ENCODE data around the gene MYO5B. TPM values are rescaled to one million over a fixed set of nuclear protein-coding genes. Genes with fewer than 3 reads are reported as not detected.
A peak's percentile ranks its signal among the peaks of the same experiment; 100 is the strongest.

Gene MYO5B
- total RNA-seq, 2 donors from 2014 or later, result 128 to 139 TPM

DNA sequence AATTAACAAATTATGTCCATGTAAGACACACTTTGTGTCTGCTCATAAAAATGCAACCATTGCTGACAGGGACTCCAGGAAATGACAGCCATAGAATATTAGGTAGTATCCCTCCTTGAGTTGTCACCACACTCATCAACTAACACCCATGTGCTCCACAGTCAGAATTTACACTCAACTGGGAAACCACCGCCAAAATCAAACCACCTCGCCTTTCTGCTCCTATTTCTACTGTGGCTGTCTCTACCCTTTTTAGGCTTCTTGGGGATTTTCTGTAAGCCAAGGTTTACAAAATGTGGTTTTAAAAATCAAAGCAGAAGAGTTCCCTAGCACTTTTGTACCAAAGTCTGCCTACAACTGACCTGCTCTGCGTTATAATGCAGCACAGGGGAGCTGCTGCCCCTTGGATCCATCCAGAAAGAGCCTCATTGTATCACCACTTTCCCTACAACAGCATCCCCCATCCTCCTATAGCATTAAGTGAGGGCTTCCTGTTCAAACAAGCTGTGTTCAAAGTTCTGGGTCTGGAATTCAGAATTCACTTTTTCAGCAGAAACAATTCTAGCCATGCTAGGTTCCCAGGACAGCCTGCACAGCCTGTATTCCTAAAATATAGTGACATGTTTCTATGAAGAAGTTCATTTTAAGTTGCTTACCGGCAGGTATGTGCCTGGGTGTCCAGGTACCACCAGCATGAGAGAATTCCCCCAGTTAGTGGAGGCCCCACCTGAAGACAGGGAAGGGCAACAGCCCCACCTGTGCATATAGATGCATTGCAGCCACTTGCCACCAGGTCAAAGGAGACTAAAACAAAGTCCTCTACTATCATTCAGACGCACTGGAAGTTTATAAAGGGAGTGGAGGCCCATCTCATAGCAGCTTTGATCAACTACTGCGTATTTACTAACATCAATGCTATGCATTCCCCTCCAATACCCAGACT is 104.3 kb downstream of the MYO5B start:
- DNase-seq, result no peak
- ATAC-seq, result peak; percentile 63
- intact Hi-C loops (cut with DNase I, micrococcal nuclease), result no loop called here

DNA sequence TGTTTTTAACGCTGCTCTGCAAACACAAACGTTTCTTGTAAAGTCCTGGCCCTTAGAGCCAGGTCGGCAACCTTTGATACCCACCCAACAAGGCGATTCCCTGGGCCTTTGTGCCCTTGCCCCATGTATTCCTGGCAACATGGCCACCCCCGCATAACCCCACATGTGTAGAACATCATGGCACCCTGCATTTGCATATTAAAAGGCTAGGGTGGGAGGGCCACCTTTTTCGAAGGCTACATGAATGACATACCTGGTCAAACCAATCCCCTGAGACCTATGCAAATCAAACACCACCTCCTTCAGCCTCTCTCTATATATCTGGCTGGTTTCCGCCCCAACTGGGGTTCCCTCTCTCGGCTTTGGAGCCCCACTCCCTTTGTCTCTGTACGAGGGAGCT is 105.2 kb downstream of the MYO5B start:
- ATAC-seq, result no peak
- DNase-seq, result no peak
- intact Hi-C loops (cut with DNase I, micrococcal nuclease), result no loop called here

DNA sequence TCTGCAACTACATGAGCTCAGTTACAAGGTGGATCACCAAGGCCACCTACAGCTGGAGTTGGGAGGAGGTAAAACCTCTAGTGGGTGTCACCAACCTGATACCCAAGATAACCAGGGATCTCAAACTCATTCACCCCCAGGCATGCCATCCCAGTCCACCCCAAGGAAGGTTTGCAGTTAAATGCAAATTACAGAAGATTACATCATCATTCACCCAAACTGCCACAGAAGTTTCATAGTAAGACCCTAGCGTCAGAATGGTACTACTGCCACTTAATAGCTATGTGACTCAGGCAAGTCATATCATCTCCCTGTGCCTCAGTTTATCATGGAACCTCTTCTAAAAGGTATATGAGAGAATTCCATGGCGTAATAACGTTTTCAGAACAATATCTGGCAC is 111.2 kb downstream of the MYO5B start:
- ATAC-seq (no peak), DNase-seq (no peak)
- intact Hi-C loops (cut with DNase I, micrococcal nuclease), result no loop called here

DNA sequence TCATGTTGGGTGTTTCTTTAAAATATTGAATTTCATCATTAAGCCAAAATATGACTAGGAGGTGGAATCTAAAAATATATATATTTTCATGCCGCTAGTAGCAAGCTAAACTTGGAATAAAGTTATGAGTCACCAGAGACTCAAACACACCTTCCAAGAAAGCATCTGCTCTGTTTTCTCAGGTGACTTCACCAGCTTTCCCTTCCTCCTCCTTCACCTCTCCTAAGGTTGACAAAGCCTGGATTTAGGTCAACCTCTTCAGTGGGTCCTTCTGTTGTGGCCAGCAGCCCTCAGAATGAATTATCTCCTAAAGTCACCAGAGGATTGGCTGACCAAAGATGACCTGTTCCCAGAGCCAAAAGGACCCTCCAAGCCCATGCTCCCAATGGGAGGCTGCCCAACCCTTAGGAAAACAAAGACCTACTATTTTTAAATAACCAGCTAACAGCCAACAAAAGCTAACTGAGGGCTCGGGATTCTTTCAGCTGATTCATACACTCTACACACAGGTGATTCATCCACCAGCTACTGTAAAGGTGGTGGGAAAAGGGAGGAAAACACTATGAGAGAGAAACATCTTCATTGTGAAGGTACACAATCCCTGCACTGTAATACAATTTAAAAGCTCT is 113.9 kb downstream of the MYO5B start:
- intact Hi-C loops (cut with DNase I, micrococcal nuclease), result no loop called here
- peak; percentile 48 for ATAC-seq

DNA sequence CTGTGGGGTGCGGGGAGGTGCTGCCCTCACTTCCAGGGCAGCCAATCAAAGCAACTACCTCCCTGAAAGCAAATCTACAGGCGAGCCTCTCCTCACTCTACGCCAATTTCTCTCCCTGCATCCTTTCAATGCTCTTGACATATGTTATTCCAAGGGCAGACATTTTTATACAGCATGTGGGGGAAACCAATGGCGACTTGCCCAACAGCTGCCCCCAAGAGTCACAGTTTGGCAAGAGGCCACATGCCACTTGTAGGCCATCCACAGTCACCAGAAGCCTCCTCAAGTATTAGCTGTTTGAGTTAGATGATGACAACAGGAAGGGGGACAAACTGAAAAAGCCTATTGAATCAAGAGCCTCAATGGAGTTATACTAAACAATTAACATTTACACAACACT is 114.6 kb downstream of the MYO5B start:
- ATAC-seq (no peak), DNase-seq (no peak)
- intact Hi-C loops (cut with DNase I, micrococcal nuclease), result no loop called here

More for the DNA sequence above, 113.9 kb downstream of the MYO5B start:
- DNase-seq, result no peak

DNA sequence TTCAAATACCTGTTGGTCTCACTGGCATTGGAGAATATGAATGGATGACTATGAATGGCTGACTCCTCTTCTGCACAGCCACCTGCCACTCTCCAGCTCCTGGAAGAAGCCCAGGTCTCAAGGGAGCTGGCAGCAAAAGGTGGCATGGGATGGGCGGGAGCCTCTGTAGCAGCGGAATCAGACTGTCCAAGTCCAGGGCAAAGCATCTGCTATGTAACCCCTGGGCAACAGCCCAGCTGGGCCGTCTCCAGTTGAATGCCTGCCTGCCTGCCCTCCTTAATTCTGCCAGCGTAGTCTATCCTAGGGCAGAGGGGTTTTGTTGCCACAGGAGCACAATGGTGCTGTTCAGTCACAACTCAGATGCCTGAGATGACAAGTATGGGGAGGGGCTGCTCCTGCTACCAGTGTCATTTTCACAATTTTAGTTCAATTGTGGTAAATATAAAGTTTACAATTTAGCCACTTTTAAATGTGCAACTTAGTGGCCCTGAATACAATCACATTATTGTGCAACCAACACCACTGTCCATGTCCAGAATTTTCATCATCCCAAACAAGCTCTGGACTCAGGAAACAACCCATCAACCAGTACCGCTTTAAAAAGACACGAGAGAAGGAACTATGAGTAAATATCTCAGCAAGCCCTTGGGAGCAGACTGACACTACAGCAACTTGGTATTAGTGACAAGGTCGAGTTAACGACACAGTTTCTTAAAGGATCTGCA is 115.2 kb downstream of the MYO5B start:
- DNase-seq, result peak; percentile 18 to 33

DNA sequence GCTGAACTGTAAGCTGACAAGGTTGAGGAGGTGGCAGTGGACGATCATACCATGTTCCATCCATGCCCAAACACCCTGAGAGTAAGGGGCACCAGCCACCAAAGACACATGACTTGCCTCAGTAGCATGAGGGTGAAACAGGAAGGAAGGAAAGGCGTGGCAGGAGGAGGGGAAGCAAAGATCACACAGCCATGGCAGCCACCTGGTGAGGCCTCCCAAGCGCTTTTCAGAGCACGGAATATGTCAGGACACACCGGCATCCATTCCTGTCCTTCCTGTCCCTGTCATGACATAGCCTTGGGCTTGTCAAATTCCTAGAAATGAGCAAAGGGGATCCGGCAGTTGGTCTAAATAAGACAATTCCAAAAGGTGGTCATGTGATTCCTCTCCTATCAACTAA is 118.7 kb downstream of the MYO5B start:
- intact Hi-C loops (cut with DNase I, micrococcal nuclease), result no loop called here
- DNase-seq (no peak), ATAC-seq (peak; percentile 55)

More for the DNA sequence above, 115.2 kb downstream of the MYO5B start:
- ATAC-seq, result peak; percentile 40
- intact Hi-C loops (cut with DNase I, micrococcal nuclease), result no loop called here

DNA sequence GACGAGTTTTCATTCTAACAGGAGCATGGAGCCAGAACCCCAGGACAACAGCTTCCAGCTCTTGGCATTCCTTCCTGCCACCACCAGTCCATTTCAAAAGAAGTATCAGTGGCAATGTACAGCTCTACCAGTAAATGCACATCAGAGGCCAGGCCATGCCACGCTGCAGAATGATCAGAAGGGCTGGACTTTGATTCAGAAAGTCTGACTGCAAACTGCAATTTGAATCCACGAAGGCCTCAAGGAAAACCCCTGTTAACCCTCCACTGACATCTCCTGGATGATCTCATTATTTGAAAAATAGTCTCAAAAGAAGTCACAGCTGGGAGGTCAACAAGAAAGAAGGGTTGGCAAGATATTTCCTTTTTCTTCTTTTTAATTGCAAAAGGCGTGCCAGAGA is 119.2 kb downstream of the MYO5B start:
- ATAC-seq (peak; percentile 53), DNase-seq (no peak)
- intact Hi-C loops (cut with DNase I, micrococcal nuclease), result no loop called here

DNA sequence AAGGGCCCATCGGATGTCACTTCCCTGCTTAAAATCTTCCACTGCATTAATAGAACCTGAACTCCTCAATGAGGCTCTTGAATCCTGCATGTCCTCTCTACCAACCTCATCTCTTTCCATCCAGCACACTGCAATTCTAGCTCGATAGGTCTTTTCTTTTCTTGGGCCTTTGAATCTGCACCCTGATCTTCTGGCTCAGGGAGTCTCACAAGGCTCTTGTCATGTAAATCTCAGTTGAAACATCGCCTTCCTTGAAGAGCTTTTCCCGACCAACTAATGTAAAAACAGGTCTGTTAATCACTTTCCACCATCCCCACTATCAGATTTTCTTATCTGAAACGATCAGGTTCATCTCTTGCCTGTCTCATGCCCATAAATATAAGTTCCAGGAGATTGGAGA is 120.5 kb downstream of the MYO5B start:
- intact Hi-C loops (cut with DNase I, micrococcal nuclease), result no loop called here
- no peak for DNase-seq
- ATAC-seq, result no peak

DNA sequence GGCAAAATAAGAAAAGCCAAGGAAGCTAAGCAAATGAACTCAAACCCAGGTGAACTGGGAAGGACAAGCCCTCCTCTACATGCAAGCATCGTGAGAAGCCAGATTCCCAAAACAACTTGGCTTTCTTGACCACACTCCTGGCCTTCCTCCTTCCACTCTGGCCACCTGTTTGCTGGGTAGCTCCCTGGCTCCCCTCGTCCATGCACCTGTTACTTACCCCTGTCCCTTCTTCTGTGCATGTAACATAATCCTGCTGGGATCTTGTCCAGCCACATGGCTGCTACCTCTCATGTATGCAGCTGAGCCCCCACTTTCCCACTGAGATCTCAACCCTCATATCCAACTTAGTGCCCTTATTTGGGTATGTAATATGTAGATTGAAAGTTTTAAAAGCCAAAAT is 121.6 kb downstream of the MYO5B start:
- DNase-seq (no peak), ATAC-seq (no peak)
- intact Hi-C loops (cut with DNase I, micrococcal nuclease), result no loop called here

DNA sequence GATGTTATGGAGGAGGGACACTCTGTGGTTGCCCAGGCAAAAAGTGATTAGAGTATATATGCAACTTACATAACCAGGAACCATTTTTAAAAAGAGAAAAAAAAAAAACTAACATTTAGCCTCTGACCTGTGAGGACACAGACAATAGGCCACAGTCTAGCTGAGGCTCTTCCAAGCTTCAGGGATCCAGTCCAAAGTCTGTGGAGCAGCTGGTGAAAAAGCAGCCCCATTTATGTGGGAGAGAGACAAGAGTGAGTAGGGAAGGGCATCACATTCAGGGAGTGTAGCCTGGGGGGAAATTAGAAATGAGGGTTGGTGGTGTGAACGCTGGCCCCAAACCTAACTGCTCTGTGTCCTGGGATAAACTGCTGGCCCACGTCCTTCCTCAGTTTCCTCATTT is 122.8 kb downstream of the MYO5B start:
- DNase-seq, result no peak
- intact Hi-C loops (cut with DNase I, micrococcal nuclease), result no loop called here
- no peak for ATAC-seq

DNA sequence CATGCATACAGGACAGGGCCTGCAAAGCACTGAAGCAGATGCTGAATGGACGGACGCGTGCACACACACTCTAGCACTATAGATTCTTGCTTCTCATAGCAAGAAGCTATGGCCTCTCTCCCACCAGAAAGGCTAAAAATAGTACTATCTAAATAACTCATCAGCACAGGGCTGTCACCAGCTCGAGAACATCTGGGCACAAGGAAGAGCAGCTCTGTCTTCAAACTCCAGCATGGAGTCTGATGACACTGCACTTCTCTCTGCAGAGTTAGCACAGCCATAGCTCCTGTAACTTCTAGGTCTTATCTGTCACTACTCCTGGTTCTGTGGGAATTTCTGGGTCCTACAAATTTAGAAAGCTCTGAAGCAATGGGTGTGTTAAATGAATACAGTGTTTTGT is 123.5 kb downstream of the MYO5B start:
- DNase-seq (no peak), ATAC-seq (no peak)
- intact Hi-C loops (cut with DNase I, micrococcal nuclease), result no loop called here

DNA sequence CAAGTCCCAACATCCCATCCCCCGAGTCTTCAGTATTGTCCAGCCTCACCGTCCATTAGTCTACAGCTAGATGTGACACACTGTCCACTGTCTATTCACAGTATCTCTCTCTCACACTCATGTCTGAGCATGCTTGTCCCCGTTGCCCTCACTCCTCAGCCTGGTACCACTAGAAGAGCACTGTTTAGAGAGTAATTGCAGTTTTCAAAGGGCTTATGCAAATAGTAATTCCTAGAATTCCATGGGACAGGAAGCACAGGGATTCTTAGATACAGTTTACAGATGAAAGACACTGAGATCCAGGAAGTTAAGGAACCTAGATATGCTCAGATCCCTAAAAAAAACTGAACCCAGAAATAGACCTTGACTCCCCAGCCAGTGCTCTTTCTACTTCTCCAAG is 125.5 kb downstream of the MYO5B start:
- intact Hi-C loops (cut with DNase I, micrococcal nuclease), result no loop called here
- no peak for ATAC-seq
- DNase-seq, result no peak

DNA sequence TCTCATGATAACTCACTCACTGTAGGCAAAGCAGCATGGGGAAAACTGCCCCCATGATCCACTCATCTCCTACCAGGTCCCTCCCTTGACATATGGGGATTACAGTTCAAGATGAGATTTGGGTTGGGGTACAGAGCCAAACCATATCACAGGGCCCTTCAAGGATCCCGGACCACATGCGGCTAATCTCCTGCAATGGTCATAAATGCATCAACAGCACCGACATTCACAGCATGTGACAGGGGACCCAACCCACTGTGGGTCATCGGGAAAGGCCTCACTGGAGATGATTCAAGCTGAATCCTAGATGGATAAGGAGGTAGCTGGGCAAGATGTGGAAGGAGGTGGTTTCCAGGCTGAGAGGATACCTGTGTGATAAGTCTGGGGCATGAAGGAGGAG is 129.4 kb downstream of the MYO5B start:
- DNase-seq, result no peak
- no peak for ATAC-seq
- intact Hi-C loops (cut with DNase I, micrococcal nuclease), result no loop called here

DNA sequence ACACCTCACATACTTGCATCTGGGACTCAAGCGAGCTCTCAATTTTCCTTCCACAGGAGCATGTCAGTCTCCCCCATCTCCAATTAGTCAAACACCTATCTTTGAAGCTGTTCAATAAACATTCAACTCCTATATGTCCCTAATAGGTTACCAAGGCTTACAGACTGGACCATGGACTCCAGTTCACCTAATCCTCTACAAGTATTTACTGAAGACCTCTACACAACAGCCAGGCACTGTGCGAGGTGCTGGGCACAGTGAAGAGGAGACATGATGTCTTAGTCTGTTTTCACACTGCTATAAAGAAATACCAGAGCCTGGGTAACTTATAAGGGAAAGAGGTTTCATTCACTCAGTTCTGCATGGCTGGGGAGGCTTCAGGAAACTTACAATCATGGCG is 129.9 kb downstream of the MYO5B start:
- ATAC-seq, result no peak
- intact Hi-C loops (cut with DNase I, micrococcal nuclease), result no loop called here
- DNase-seq, result no peak

DNA sequence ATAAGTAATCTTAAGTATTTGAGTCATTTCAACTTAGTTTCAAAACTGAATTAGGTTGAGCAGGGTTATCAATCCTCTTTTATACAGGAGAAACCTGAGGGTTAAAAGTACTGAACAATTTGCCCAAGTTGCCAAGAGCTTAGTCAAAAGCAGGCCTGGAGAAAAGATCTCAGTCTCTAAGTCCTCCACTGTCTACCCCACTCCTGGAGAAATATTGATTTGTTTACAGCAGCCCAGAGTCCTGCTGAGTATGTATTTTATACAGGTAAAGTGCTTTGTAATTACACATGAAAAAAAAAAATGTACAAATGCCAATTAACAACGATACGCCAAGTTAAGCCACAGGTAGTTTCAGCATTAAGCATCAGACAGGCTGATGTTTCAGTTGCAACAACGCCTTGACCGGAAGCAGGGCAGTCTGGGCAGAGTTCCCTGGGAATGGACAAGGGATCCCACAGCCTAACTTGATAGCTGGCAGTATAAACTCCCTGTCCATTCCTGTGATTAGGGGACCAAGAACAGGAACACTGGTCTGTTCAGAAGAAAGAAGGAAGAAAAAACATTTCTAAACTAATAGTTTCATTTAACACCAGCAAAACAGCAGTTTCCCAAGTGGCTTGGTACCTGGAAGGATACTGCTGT is 132.9 kb downstream of the MYO5B start:
- DNase-seq, result no peak
- intact Hi-C loops (cut with DNase I, micrococcal nuclease), result no loop called here
- no peak for ATAC-seq

DNA sequence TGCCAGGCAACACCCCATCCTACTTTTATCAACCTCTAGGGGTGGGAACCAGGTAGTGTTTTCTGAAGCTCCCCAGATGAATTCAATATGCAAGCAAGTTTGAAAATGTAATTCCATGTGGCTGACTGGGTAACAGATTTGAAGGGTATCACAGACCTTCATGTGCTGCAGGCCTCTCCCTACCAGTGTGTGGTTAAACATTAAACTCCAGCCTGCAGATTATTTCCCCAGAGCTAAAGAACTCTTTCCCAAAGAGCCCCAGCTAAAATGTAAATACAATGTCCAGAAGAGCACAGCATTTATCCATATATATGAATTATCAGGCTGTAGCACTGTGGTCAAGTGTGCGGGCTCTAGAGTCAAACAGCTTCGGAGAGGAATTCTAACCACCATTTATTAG is 134.1 kb downstream of the MYO5B start:
- intact Hi-C loops (cut with DNase I, micrococcal nuclease), result no loop called here
- ATAC-seq, result no peak
- no peak for DNase-seq

DNA sequence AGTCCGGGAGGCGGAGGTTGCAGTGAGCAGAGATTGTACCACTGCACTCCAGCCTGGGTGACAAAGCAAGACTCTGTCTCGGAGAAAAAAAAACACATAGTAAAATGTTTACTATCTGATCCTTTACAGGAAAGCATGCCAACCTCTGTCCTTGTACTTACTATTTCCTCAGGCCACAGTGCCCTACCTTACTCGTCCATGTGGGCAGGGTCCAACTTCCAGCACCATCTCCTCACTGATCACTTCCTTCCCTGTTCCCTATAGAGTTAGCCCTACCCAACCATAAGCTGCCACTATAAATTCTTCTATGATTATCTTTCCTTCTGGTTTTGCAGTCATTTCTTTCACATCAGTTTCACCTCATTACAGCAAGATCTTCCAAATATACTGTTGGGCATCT is 136.2 kb downstream of the MYO5B start:
- intact Hi-C loops (cut with DNase I, micrococcal nuclease), result no loop called here
- DNase-seq (peak; percentile 36 to 75), ATAC-seq (peak; percentile 98)

DNA sequence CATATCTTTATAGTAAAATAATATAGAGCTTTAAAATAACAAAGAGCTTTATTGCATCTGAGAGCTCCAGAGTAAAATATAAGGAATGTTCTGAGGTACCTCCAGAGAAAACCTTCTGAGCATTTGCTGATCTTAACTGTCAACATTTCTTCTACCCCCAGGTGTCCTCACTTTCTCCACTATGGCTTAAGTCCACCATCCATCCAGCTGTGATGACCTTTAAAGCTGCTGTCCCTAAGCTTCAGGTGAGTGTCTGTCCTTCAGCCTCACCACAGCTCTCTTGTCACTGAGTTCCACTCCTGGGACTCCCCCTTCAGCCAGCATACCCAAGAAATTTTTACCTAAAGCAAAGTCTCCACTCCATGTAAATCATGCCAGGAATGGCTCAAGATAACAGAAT is 137.9 kb downstream of the MYO5B start:
- ATAC-seq, result no peak
- intact Hi-C loops (cut with DNase I, micrococcal nuclease), result no loop called here
- DNase-seq, result no peak

Measured in left colon (tissue), 2 donors.